GM19351 (cell line): ENCODE data around the gene FTSJ1.

Experiments used
- ATAC-seq: cut with Tn5 transposase; IDR thresholded peaks from one replicate; pipeline ENCODE4 v1.9.1; 2021; ENCODE audit warnings: mild to moderate bottlenecking, moderate library complexity; ENCODE audit not compliant: unreplicated experiment

The FTSJ1 gene

DNA sequence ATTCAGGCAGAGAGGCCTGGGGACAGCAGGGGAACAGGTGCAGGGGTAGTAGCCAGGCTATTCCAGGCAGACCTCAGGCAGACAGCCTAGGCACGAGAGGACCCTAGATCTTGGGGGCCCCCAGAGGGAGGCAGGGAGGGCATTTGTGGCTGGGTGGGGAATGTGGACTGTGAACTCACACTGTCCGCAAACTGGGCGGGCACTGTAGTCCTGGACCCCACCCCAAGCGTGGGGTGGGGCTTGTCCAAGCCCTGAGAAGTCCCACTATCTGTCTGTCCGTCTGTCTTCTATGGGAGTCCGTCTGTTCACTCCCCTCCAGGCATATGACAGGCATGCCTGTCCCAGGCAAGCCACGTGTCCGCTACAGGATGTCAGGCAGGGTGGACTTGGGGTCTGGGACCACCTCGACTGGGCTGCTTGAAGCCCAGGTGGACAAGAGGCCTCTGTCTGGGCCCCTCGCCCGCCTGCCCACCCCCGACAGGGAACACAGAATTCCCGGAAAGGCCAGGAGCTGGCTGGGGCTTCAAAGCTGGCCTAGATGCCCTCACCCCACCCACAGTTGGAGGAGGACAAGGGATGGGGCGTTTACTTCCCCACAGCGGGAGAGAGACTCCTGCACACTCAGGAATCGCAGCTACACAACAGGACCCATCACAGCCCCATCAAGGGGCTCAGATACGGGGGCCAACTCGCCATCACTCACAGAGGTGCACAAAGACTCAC lies 5.7 kb upstream of the FTSJ1 start, which contains the start of gene SLC38A5:
Gene SLC38A5, minus strand, starts transcription at position 151 of the 723 bp plus-strand sequence. CDS start 2,336 bp downstream, outside the sequence.
- ATAC-seq: no peak

DNA sequence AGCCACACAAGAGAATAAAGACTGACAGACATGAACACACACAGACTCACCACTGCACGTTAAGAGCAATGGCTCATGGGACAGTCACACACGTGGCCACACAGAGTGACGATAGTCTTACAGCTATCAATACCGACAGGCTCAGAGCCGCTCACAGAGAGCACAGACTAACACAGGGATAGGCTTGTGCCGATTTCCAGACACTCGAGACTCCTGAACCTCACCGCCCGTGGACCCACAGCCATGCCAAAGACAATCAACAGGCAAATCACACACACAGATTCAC lies 5.2 kb upstream of the FTSJ1 start:
- ATAC-seq: no peak

DNA sequence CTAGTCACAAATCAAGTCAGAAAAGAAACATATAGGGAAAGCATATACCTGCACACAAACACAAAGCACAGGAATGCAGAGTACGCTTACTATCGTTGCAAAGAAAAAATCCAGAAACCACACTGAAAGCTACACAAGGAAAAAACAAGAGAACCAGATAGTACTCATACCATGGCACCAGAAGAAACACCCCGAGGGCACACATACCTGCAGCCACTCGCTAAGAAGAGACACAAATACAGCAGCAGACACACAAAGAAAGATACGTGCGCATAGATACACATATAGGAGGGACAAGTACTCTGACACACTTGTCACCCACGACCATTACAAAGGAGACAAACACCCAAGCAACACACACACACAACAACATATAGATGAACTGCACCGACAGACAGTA lies 4.5 kb upstream of the FTSJ1 start:
- ATAC-seq: no peak

DNA sequence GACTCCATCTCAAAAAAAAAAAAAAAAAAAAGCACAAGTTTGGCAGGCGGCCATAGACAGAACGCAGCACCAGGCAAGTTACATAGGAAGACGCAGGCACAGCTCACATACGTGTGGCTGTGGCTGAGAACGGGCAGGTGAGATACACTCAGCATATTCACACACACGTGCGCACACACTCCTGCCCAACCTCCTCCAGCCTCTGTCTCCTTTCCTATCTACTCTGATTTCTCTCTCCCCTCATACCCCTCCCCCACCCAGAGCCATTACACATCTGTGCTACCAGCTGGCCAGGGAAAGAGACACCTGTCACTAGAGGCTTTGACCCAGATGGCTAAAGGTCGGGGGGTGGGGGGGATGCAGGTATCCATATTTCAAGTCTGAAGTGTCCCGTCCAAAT lies 3.8 kb upstream of the FTSJ1 start:
- ATAC-seq: no peak

DNA sequence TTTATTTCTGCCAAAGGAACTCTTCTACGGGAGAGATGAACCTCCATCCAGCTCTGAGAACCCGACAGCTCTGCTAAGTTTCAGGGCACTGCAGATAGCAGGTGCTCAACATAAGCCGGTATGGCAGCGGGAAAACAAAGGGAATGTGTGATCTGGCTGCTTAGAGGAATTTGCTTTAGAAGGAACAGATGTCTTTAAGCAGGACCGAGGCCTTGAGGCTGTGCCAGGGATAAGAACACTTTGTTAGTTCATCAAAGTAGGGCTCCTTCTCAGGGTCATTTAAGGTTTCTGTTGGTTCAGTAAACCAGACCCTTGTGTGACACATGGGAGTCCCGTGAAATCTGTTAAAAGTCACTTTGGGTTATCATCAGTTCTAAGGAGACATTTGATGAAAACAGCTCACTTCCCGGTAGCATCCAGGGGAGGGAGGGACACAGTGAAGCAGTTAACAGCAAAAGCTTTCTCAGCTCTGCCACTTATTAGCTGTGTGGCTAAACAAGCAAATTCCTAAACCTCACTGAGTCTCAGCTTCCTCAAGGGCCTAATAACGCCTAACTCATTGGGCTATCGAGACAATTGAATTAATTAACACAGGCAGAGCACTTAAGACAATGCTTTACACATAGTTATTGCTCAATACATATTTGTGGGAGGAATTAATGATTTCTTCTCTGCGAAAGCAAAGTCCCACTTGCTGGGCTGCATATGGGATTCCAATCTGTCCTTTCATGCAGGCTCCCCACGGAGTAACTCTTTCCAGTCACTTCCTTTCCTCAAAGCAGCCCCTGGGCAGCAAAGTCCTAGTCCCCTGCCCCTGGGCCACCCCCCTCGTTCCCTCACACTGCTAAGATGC lies 2.9 kb upstream of the FTSJ1 start:
- no peak for ATAC-seq

DNA sequence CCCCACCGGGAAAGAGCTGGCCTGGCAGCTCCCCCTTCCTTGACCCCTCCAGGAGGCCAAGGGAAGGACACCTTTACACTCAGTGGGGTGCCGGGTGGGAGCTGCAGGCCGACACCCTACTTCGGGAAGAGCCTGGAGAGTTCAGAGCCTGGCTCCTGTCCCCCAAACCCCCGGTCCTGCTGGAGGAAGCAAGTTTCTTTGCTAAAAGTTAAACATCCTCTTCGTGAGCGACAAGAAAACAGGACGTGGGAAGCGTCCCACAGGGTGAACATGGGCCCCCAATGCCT lies 2.4 kb upstream of the FTSJ1 start:
- ATAC-seq: no peak

DNA sequence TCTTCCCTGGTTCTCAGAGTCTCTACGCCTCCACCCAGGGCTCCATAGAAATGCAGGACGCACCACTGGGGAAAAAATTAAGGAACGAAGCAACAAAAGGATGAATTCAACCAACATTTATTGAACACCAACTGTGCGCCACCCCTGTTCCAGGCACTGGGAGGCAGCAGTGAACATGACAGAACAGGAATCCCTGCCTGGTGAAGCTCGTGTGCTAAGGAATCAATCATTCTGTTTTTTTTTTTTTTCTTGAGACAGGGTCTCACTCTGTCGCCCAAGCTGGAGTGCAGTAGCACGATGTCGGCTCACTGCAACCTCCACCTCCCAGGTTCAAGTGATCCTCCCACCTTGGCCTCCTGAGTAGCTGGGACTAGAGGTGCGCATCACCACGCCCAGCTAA lies 1.9 kb upstream of the FTSJ1 start:
- ATAC-seq: no peak

DNA sequence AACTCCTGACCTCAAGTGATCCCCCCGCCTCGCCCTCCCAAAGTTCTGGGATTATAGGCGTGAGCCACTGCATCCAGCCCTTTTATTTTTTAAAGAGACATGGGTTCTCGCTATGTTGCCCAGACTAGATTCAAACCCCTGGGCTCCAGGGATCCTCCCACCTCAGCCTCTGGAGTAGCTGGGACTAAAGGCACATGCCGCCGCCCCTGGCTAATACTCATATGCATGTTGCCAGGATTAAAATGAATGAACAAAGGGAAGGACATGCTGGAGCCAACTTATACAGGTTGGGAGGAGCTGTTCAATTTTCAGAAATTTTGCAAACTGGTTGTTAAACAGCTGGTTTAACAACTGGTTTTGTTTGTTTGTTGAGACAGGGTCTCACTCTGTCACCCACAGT lies 1.4 kb upstream of the FTSJ1 start:
- ATAC-seq: no peak

DNA sequence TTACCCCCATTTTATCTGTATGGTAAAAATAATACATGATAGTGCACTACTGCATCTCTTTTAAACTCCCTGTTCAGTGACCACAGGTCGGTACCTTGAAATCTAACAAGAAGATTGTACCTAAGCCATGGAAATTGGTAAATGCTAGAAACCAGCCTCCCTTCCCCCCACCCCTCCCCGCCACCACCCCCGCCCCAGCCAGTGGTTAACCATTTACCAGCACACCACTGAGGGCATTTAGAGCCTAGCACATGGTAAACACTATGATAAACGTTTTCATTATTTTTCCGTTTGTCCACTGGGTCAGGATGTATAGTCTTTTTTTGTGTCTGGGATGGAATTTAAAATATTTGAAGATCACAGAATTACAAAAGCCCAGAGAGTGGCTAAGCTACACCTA lies 703 bp upstream of the FTSJ1 start:
- no peak for ATAC-seq

DNA sequence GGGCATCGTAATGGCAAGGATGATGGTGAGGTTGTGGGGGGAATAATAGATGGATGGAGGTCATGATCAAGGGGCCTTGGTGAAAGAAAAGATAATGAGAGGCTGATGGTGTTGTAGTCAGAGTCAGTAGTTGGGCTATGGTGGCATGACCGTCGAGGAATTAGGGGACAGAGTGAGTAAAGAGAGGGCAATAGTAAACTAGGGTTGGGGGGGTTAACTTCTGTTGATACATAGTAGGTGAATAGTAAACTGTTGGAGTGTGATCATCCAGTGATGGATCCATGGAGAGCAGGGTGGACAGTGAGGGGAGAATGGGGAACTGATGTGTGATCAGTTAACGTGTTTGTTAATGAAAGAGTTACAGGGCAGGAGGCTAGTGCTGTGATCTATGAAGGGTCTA lies 920 bp downstream of the FTSJ1 start:
- no peak for ATAC-seq

DNA sequence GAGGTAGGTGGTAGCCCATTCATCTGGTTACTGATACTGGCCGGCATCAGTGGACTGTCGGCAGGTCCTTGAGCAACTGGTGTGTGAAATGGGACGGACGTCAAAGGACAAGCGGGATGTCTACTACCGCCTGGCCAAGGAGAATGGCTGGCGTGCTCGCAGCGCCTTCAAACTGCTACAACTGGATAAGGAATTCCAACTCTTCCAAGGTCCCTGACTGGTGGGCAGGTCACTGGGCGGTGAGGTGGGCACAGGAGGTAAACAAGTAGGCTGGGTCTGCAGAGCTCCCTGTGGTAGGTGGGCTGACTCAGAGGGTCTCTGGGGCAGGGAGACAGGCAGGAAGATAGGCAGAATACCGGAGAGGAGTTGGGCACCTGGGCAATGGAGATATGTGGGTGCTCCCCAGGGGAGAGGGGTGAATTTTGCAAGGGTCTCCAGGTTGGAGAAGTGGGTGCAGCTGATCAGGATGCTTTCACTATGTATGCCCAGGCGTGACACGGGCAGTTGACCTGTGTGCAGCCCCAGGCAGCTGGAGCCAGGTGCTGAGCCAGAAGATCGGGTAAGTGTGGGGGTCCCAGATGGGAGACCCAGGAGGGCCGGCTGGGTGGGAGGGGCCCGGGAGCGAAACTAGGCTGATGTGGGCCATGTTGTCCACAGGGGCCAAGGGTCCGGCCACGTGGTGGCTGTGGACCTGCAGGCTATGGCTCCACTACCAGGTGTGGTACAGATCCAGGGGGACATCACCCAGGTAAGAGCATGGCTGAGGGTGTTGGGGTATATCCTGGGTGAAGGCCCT lies 2.2 kb downstream of the FTSJ1 start:
- no peak for ATAC-seq

DNA sequence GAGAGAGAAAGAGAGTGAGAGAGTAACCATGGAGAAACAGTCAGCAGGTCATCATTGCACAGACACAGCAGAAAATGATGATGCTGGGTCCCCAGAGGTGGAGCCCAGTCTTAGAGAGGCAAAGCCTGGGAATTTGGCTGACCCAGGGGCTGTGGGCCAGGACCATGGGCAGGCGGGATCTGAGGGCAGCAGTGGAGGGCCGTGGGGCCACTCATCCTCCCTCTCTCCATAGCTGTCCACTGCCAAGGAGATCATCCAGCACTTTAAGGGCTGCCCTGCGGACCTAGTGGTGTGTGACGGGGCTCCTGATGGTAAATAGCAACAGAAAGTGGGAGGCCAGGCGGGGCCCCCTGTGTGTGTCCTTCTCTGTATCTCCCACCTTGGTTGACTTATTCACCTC lies 2.8 kb downstream of the FTSJ1 start:
- no peak for ATAC-seq

DNA sequence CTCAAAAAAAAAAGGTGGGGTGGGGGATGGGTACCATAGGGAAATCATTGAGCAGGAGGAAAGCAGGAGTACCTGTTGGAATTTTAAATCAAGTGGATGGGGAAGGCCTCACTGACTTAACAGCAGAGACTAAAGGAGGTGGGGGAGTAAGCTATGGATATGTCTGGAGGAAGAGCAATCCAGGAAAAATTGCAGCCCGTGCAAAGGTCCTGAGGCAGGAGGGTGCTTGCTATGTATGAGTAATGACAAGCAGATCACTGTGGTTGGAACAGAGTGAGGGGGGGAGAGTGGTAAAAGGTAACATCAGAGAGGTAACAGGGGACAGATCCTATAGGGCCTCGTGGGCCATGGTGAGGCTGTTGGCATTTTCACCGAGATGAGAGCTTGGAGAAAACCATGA lies 4.1 kb downstream of the FTSJ1 start:
- no peak for ATAC-seq

DNA sequence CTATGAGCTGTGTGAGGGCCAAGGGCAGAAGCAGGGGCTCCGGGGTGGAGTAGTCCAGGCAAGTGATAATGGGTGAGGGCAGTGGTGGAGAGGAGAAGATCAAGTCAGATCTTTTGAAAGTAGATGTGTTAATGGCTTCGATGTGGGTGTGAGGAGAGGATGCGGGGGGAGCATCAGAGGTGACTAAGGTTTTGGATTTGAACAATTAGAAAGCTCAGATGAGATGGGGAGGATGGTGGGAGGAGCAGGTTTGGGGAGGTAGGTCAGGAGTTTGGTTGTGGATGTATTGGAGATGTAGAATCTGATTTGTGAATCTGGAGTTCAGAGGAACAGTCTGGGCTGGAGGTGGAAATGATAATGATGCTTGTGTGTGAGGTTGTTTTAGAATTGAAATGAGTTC lies 4.6 kb downstream of the FTSJ1 start:
- ATAC-seq: no peak

DNA sequence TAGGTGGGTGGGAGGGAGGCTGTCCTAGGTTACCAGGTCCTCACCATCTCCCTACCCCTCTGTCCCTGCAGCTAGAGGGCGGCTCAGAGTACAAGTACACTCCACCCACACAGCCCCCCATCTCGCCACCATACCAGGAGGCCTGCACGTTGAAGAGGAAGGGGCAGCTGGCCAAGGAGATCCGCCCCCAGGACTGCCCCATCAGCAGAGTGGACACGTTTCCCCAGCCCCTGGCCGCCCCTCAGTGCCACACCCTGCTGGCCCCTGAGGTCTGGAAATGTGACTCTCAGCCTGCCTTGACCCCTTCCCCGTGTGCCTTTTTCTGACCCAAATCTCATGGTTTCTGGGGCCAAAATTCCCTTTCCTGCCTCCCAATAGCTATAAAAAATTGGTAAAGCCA lies 6.5 kb downstream of the FTSJ1 start:
- ATAC-seq: no peak

DNA sequence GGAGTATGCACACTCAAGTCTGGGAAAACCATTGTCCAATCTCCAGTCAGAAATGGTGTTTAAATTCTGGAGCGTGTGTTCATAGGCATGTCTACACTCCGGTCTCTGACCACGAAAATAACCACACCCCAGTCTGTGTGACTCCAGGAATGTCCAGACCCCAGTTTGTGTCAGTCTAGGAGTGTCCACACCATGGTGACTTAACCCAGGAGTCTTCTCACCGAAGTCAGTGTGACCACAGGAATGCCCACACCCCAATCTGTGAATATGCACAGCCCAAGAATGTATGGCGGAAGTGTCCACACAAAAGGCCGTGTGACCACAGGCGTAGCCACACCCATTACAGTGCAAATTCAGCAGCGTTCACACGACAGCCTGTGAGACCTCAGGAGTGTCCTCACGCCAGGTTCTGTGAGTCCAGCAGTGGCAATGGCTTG lies 11.4 kb downstream of the FTSJ1 start:
- ATAC-seq: no peak

DNA sequence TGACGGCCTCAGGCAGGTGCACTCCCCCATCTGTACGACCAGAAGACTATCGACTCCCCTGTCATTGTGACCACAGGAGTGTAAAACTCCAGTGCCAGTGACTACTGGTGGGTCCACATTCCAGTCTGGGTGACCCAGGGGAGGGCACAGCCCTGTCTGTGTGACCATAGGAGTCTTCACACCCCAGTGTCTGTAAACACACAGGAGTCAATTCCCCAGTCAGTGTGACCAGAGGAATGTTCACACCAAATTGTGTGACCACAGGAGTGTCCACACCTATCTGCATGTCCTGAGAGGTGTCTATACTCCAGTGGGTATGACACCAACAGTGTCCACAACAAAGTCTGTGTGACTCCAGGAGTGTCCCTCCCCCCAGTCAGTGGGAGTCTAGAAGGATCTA lies 12.0 kb downstream of the FTSJ1 start:
- no peak for ATAC-seq

DNA sequence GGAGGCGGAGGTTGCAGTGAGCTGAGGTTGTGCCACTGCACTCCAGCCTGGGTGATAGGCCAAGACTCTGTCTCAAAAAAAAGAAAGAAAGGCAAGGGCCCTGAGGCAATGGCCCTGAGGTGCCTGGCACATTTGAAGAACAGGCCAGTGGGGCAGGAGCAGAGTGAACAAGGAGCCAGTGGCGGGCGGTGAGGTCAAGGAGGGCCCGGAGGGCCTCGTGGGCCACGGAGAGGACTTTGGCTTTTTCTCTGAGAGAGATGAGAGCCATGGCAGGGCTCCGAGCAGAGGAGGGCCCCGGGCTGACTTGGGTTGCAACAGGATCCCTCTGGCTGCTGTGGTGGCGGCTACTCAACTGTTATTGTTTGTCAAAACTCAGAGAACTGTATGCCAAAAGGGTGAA lies 13.3 kb downstream of the FTSJ1 start:
- ATAC-seq: no peak

DNA sequence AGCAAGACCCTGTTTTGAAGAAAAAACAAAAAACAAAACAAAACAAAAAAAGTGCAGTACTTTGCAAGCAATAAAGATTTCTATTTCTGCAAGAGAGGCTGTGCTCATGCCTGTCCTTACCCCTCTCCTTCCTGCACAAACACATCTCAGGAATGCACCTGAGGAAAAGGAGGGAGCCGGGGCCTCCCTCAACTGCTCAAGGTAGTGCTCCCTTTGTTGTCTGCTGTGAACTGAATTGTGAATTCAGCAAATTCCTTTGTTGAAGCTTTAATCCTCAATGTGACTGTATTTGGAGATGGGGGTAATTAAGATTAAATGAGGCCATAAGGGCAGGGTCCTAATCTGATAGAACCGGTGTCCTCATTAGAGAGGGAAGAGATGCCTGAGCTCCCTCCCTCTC lies 13.9 kb downstream of the FTSJ1 start:
- ATAC-seq: no peak

DNA sequence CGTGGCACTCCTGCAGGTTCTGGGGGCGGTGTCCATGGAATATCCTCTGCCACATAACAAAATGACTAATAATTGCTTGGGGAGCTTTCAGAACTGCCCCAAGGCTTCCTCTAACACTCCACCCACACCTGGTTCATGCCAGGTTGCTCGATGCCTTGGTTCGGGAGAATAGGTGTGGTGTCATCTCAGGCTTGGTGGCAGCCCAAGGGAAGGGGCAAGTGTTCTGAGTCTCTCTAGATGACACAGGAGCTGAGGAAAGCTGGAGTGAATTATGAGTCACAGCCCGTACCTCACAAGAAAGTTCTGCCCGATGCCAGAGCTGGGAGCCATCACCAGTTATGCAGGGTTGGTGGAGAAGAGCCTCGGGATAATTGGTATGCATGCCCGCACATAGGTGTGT lies 14.7 kb downstream of the FTSJ1 start:
- no peak for ATAC-seq

DNA sequence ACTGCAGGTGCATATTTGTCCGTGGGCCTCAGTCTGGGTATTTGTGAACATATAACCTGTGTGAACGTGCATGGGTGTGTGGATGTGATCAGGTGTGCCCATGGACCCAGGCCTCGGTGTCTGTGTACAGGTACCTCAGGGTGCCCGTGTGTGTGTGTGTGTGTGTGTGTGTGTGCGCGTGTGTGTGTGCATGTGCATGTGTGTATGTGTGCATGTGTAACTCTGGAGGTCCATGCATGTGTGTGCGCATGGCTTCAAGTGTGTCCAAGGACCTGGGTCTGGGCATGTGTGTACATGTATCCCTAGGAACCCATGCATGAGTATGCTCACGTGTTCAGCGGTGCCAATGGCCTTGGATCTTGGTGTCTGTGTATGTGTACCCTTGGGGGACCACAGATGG lies 15.8 kb downstream of the FTSJ1 start:
- ATAC-seq: no peak

DNA sequence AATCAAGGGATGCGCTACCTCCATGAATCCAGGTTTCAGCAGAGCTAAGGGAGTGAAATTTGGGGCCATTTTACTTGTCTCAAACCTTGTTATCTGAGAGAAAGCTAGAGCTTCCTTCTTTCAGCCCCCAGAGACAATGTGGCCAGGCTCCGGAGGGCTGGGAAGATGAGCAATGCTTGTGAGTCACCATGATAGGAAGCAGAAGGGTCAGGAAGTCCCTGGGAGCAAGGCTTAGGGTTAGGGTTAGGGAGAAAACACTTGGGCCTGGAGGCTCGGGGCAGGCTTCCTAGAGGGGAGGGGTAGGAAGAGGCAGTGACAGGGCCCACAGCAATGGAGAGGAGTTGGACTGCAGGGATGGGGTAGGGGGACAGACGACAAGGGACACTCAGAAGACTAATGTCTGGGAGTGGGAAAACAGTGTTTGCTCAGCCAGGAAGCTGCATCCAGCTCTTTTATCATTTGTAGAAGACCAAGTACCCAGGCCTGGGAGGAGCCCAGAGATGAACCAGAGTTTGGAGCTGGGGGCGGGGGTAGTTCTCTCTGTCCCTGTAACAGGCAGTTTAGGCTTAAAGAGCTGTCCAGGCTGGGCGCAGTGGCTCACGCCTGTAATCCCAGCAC lies 16.4 kb downstream of the FTSJ1 start:
- no peak for ATAC-seq
